Breast epithelium (tissue), 3 donors: ENCODE data around the gene ZIC2.

Source experiments
- POLR2A ChIP-seq: fragments of 450-650 bp; IDR thresholded peaks from one replicate; pipeline ENCODE4 v1.6.1; 2016; ENCODE audit warnings: antibody characterized with exemption, mild to moderate bottlenecking, moderate library complexity
- POLR2AphosphoS5 ChIP-seq, 3 donors: sonication (generic); formaldehyde crosslinking; IDR thresholded peaks; one replicate each; pipeline ENCODE4 v1.6.1; 2017; ENCODE audit warnings: antibody characterized with exemption in 3 of 3
- TF ChIP-seq, protein P1 (sequence below), 3 donors: fragments of 450-650 bp; IDR thresholded peaks; one replicate each; pipeline ENCODE4 v1.5.1; 2016 to 2017; ENCODE audit warnings: antibody characterized with exemption in 3 of 3, mild to moderate bottlenecking in 3 of 3, moderate library complexity in 3 of 3

DNA sequence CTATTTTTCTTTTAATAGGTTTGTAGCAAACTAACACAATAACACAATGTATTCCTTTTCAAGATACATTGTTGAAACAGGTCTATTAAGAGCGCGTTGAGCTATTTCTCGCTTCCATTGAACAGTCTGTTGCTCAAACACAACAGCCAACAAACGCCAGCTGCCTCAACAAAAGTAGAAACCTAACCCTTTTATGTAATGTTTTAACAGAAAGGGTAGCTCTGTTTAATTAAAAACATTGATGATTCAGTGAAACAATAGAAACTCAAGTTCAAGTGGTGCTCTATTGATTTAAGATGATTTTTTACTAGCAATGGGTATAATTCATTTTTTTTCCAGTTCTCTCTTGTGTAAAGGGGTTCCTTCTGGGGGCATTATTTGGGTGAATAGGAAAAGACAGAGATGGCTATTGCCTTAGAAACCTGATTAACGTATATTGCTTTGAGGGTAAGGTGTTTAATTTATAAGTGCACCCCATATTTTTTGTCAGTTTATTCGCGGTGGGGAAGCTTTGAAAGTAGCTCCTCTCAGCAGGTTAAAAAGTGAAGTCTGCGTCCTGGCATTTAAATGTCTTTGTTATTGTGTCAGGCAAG lies 14.9 kb downstream of the ZIC2 start:
- TF ChIP-seq, protein P1, sequence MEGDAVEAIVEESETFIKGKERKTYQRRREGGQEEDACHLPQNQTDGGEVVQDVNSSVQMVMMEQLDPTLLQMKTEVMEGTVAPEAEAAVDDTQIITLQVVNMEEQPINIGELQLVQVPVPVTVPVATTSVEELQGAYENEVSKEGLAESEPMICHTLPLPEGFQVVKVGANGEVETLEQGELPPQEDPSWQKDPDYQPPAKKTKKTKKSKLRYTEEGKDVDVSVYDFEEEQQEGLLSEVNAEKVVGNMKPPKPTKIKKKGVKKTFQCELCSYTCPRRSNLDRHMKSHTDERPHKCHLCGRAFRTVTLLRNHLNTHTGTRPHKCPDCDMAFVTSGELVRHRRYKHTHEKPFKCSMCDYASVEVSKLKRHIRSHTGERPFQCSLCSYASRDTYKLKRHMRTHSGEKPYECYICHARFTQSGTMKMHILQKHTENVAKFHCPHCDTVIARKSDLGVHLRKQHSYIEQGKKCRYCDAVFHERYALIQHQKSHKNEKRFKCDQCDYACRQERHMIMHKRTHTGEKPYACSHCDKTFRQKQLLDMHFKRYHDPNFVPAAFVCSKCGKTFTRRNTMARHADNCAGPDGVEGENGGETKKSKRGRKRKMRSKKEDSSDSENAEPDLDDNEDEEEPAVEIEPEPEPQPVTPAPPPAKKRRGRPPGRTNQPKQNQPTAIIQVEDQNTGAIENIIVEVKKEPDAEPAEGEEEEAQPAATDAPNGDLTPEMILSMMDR (IDR thresholded peaks at IDR 0.05): no peak
- no peak for TF ChIP-seq POLR2A
- TF ChIP-seq POLR2AphosphoS5 (IDR thresholded peaks at IDR 0.05): no peak
